Measurements from ENCODE around the gene PTPRO. TPM values are rescaled to one million over a fixed set of nuclear protein-coding genes. Genes with fewer than 3 reads are reported as not detected.

Gene PTPRO
- total RNA-seq, 3 donors from 2014 or later: 11.0 to 39.9 (median 21.9) TPM

GRCh38 chr12:15646581-15646980, 324.3 kb downstream of the PTPRO start:
- DNase-seq (no peak), ATAC-seq (no peak)
- Histone ChIP-seq H3K36me3 (ENCODE audit: low read depth) (no peaks in the 10 kb centered on the region), H3K4me3 (no peak overlapping the region), H3K9me3 (no peaks in the 10 kb centered on the region), H3K4me1 (ENCODE audit: low read depth) (no peaks in the 10 kb centered on the region)
- intact Hi-C loops (cut with DNase I, micrococcal nuclease): no loop called here
- TF ChIP-seq CTCF (IDR thresholded peaks at IDR 0.05): no peak

Other genes starting within 250 kb of the PTPRO start
- gene RERG, start 101.1 kb upstream of the PTPRO start, total RNA-seq: 10 to 100 TPM in 1 of 3 donors, 1 to 10 TPM in 2; 1.4 to 31.6 (median 5.2) TPM

All from mucosa of descending colon (tissue), 3 donors.